Activated CD8-positive, alpha-beta T cell treated with anti-CD3 and anti-CD28 coated beads for 36 hours (primary cell): ENCODE data around the gene KRTAP19-3. TPM values are rescaled to one million over a fixed set of nuclear protein-coding genes. Genes with fewer than 3 reads are reported as not detected.
A peak's percentile ranks its signal among the peaks of the same experiment; 100 is the strongest.

ENCODE experiments used
- ATAC-seq: fragments of 200-7000 bp; cut with Tn5 transposase; one replicate; pipeline ENCODE4 v1.10.0; 2021; ENCODE audit warnings: mild to moderate bottlenecking, moderate library complexity
- CTCF ChIA-PET: fragments of 350-600 bp; sonication (Branson Sonifier 250); formaldehyde crosslinking; loops from one replicate; lab custom pipeline; 2021; ENCODE audit warnings: antibody characterized with exemption; lab: Charles Lee
- POLR2A ChIA-PET: fragments of 350-600 bp; sonication (Branson Sonifier 250); formaldehyde crosslinking; loops from one replicate; lab custom pipeline; 2021; ENCODE audit warnings: antibody characterized with exemption; lab: Charles Lee
- DNase-seq: peaks from one replicate; pipeline ENCODE4 v3.0.0-alpha.2; 2020
- H3K27ac Mint-ChIP-seq: one replicate; pipeline ENCODE4 v1.8.0; 2021; ENCODE audit warnings: mild to moderate bottlenecking, mixed read lengths
- H3K27me3 Mint-ChIP-seq: one replicate; pipeline ENCODE4 v1.8.0; 2021; ENCODE audit warnings: mixed read lengths
- H3K36me3 Mint-ChIP-seq: one replicate; pipeline ENCODE4 v1.8.0; 2021; ENCODE audit warnings: low read depth, mixed read lengths
- H3K4me1 Mint-ChIP-seq: one replicate; pipeline ENCODE4 v1.8.0; 2021; ENCODE audit warnings: low read depth, mixed read lengths
- H3K4me3 Mint-ChIP-seq: one replicate; pipeline ENCODE4 v1.8.0; 2021; ENCODE audit warnings: mild to moderate bottlenecking, moderate library complexity, mixed read lengths
- H3K9me3 Mint-ChIP-seq: one replicate; pipeline ENCODE4 v1.8.0; 2021; ENCODE audit warnings: mixed read lengths
- CTCF ChIP-seq: fragments of 200-600 bp; IDR thresholded peaks from one replicate; pipeline ENCODE4 v1.8.0; 2022; ENCODE audit warnings: antibody characterized with exemption, mild to moderate bottlenecking
- intact Hi-C: fragments of 100-400 bp; cut with micrococcal nuclease; formaldehyde crosslinking; loops from one replicate; pipeline ENCODE4 v1.10.0; 2022
- total RNA-seq, 2 experiments: library from RNA; stranded (reverse); gene quantifications; one replicate each; pipeline ENCODE4 v1.2.3, GENCODE V29; 2021

The KRTAP19-3 gene
- total RNA-seq, 2 experiments from 2014 or later, result not detected

DNA sequence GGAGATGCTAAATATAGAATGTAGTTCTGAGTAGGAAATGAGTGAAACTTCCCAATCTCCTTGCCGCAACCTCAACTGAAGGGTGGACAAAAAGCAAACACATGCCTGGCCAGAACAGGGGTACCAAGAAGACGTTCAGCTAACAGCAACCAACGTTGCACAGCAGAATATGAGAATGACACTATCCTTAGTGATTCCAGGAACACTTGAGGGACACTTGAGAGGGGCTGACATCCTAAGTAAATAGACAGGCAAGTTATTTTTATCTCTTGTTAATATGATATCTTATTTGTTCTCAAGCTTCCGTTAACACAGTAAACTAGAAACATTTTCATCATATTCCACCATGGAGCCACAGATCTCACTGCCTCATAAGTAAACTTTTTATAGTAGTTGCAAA lies 12.6 kb downstream of the KRTAP19-3 start:
- H3K27ac Mint-ChIP-seq, result no peak overlapping the region
- DNase-seq, result no peak
- no peak for TF ChIP-seq CTCF
- ChIA-PET CTCF (no interaction called here), POLR2A (no interaction called here)
- no peaks in the 10 kb centered on the region for H3K9me3 Mint-ChIP-seq
- peaks cover 5% of the 10 kb centered on the region for H3K27me3 Mint-ChIP-seq
- intact Hi-C loops, result no loop called here
- H3K36me3 Mint-ChIP-seq, result no peaks in the 10 kb centered on the region
- no peak overlapping the region for H3K4me3 Mint-ChIP-seq
- no peaks in the 10 kb centered on the region for H3K4me1 Mint-ChIP-seq
- no peak for ATAC-seq

- Mint-ChIP-seq H3K4me1 (no peaks in the 10 kb centered on the region), H3K9me3 (no peaks in the 10 kb centered on the region), H3K36me3 (no peaks in the 10 kb centered on the region), H3K4me3 (no peak overlapping the region), H3K27ac (no peak overlapping the region), H3K27me3 (peaks cover 5% of the 10 kb centered on the region)
- POLR2A ChIA-PET, result interaction anchor here (0.7 kb wide), 1 partner anchor 342 kb away, joined by 3 read pairs; no protein-coding TSS in a partner anchor
- CTCF ChIA-PET, result interaction anchor here (0.6 kb wide), 1 partner anchor 11 kb away, joined by 3 read pairs; no protein-coding TSS in a partner anchor
- DNase-seq (no peak), ATAC-seq (no peak)
- no peak for TF ChIP-seq CTCF
- intact Hi-C loops, result no loop called here
These were observed 13.8 kb downstream of the KRTAP19-3 start for GRCh38 chr21:30478004-30478403.

- no peak overlapping the region for H3K4me3 Mint-ChIP-seq
- no peaks in the 10 kb centered on the region for H3K4me1 Mint-ChIP-seq
- POLR2A ChIA-PET, result no interaction called here
- H3K27me3 Mint-ChIP-seq, result no peaks in the 10 kb centered on the region
- no peak for TF ChIP-seq CTCF
- intact Hi-C loops, result no loop called here
- ATAC-seq (no peak), DNase-seq (no peak)
- no peak overlapping the region for H3K27ac Mint-ChIP-seq
- no peaks in the 10 kb centered on the region for H3K36me3 Mint-ChIP-seq
- CTCF ChIA-PET, result interaction anchor here (0.6 kb wide), 1 partner anchor 65 kb away, joined by 3 read pairs; no protein-coding TSS in a partner anchor
- H3K9me3 Mint-ChIP-seq, result no peaks in the 10 kb centered on the region
These were observed 22.7 kb downstream of the KRTAP19-3 start for GRCh38 chr21:30468900-30469714.

- Mint-ChIP-seq H3K4me3 (no peak overlapping the region), H3K27ac (no peak overlapping the region), H3K9me3 (no peaks in the 10 kb centered on the region), H3K27me3 (peaks cover 3% of the 10 kb centered on the region), H3K4me1 (no peaks in the 10 kb centered on the region), H3K36me3 (no peaks in the 10 kb centered on the region)
- ATAC-seq, result no peak
- peak; percentile 48 for TF ChIP-seq CTCF
- intact Hi-C loops, result no loop called here
- CTCF ChIA-PET, result interaction anchor here (1.0 kb wide), 1 partner anchor 21 kb away, joined by 3 read pairs; no protein-coding TSS in a partner anchor
- DNase-seq, result no peak
- POLR2A ChIA-PET, result no interaction called here
These were observed 28.1 kb downstream of the KRTAP19-3 start for GRCh38 chr21:30463713-30464112.

DNA sequence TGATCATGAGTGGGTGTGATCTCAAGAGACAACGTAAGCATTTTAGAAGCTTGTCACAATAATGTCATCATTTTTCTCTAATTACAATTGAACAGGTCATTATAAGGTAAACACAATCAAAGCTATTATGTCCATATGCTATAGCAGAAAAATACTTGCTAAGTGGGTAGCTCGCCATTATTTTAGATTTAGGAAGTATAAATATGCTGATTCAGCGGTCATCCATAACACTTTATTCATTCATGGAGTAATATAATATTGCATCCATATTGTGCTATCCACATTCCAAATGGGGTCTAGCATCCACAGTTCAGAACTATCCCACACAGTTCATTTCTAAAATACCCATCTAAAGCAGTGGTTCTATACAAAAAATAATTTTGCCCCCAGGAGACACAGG lies 43.3 kb downstream of the KRTAP19-3 start:
- ChIA-PET CTCF (no interaction called here), POLR2A (no interaction called here)
- no peak for ATAC-seq
- no peaks in the 10 kb centered on the region for H3K4me1 Mint-ChIP-seq
- H3K36me3 Mint-ChIP-seq, result no peaks in the 10 kb centered on the region
- H3K9me3 Mint-ChIP-seq, result no peaks in the 10 kb centered on the region
- H3K27me3 Mint-ChIP-seq, result peaks cover 3% of the 10 kb centered on the region
- DNase-seq, result no peak
- TF ChIP-seq CTCF, result no peak
- intact Hi-C loops, result no loop called here
- no peak overlapping the region for H3K27ac Mint-ChIP-seq
- H3K4me3 Mint-ChIP-seq, result no peak overlapping the region
